HepG2 (cell line): Measurements from ENCODE around the gene PFAS. TPM values are rescaled to one million over a fixed set of nuclear protein-coding genes. Genes with fewer than 3 reads are reported as not detected.

Experiments
- ADNP ChIP-seq: sonication (generic); formaldehyde crosslinking; IDR thresholded peaks from 2 replicates; pipeline ENCODE4 v1.4.0; 2020; ENCODE audit warnings: missing genetic modification reagents
- BORCS8-MEF2B ChIP-seq: sonication (generic); formaldehyde crosslinking; IDR thresholded peaks from 2 replicates; pipeline ENCODE4 v1.8.0; 2022; ENCODE audit warnings: mild to moderate bottlenecking, missing genetic modification reagents
- CEBPG ChIP-seq: IDR thresholded peaks from 2 replicates; pipeline ENCODE4 v1.6.1; 2016
- DNMT1 ChIP-seq: sonication (generic); formaldehyde crosslinking; IDR thresholded peaks from 2 replicates; pipeline ENCODE4 v1.5.1; 2020; ENCODE audit warnings: mild to moderate bottlenecking, missing genetic modification reagents
- FOXJ3 ChIP-seq: sonication (generic); formaldehyde crosslinking; IDR thresholded peaks from 2 replicates; pipeline ENCODE4 v1.4.0; 2020; ENCODE audit warnings: missing genetic modification reagents, mild to moderate bottlenecking, borderline replicate concordance
- GTF2F1 ChIP-seq: fragments of 150-350 bp; IDR thresholded peaks from 2 replicates; pipeline ENCODE4 v1.6.1; 2014; ENCODE audit warnings: low read length
- HCFC1 ChIP-seq: fragments of 150-350 bp; IDR thresholded peaks from 2 replicates; pipeline ENCODE4 v1.6.1; 2014; ENCODE audit warnings: low read depth, low read length
- HNRNPUL1 ChIP-seq: fragments of 200-400 bp; formaldehyde crosslinking; IDR thresholded peaks from 2 replicates; pipeline ENCODE4 v1.6.1; 2017; ENCODE audit warnings: low read depth, mild to moderate bottlenecking, low read length, moderate library complexity
- ISX ChIP-seq: sonication (generic); formaldehyde crosslinking; conservative IDR thresholded peaks from 2 replicates; pipeline ENCODE4 v1.5.0; 2020; ENCODE audit warnings: missing genetic modification reagents
- NFKB2 ChIP-seq: sonication (generic); formaldehyde crosslinking; IDR thresholded peaks from 2 replicates; pipeline ENCODE4 v1.4.0; 2020; ENCODE audit warnings: missing genetic modification reagents, borderline replicate concordance
- SP140L ChIP-seq: sonication (generic); formaldehyde crosslinking; IDR thresholded peaks from 2 replicates; pipeline ENCODE4 v1.4.0; 2020; ENCODE audit warnings: missing genetic modification reagents, borderline replicate concordance
- SP5 ChIP-seq: IDR thresholded peaks from 2 replicates; pipeline ENCODE4 v1.6.1; 2016; ENCODE audit warnings: low read depth, borderline replicate concordance
- WIZ ChIP-seq: sonication (generic); formaldehyde crosslinking; IDR thresholded peaks from 2 replicates; pipeline ENCODE4 v1.5.1; 2020; ENCODE audit warnings: mild to moderate bottlenecking, missing genetic modification reagents
- ZFP41 ChIP-seq: sonication (generic); formaldehyde crosslinking; IDR thresholded peaks from 2 replicates; pipeline ENCODE4 v1.4.0; 2020; ENCODE audit warnings: mild to moderate bottlenecking, missing genetic modification reagents, borderline replicate concordance
- ZNF138 ChIP-seq: sonication (generic); formaldehyde crosslinking; IDR thresholded peaks from 2 replicates; pipeline ENCODE4 v1.5.0; 2020; ENCODE audit warnings: mild to moderate bottlenecking, low read depth, missing genetic modification reagents
- ZNF234 ChIP-seq: sonication (generic); formaldehyde crosslinking; conservative IDR thresholded peaks from 2 replicates; pipeline ENCODE4 v1.5.1; 2020; ENCODE audit warnings: mild to moderate bottlenecking, missing genetic modification reagents
- ZNF30 ChIP-seq: sonication (generic); formaldehyde crosslinking; IDR thresholded peaks from 2 replicates; pipeline ENCODE4 v1.5.0; 2020; ENCODE audit warnings: mild to moderate bottlenecking, missing genetic modification reagents
- ZNF343 ChIP-seq: sonication (generic); formaldehyde crosslinking; IDR thresholded peaks from 2 replicates; pipeline ENCODE4 v1.4.0; 2020; ENCODE audit warnings: mild to moderate bottlenecking, missing genetic modification reagents
- ZSCAN30 ChIP-seq: sonication (generic); formaldehyde crosslinking; IDR thresholded peaks from 2 replicates; pipeline ENCODE4 v1.5.0; 2020; ENCODE audit warnings: mild to moderate bottlenecking, missing genetic modification reagents
- polyA plus RNA-seq, 8 experiments: library from polyadenylated mRNA; depleted of rRNA in 3 of 8; stranded (reverse) in 7 of 8; unstranded in 1 of 8; fragments of >200 nt; fragmentation: Illumina TruSeq in 4 of 8; extraction: Trizol in 4 of 8; gene quantifications; 2 replicates each; pipeline versions ENCODE4 v1.2.1 to v1.2.3, GENCODE V29; 2011 to 2016; ENCODE audit warnings: low read depth in 4 of 8, missing spikeins in 1 of 8, mixed read lengths in 1 of 8; ENCODE audit not compliant: insufficient read depth in 1 of 8
- total RNA-seq, 5 experiments: library from RNA; depleted of rRNA; stranded (reverse); fragments of >200 nt; fragmentation: Illumina TruSeq; extraction: Trizol; gene quantifications; 2 replicates each; pipeline ENCODE4 v1.2.3, GENCODE V29; 2016; ENCODE audit warnings: low read depth in 1 of 5
- TF ChIP-seq, protein P1 (sequence below): sonication (generic); formaldehyde crosslinking; IDR thresholded peaks from 2 replicates; pipeline ENCODE4 v1.5.0; 2020; ENCODE audit warnings: mild to moderate bottlenecking, missing genetic modification reagents, moderate library complexity
- TF ChIP-seq, protein P2 (sequence below): sonication (generic); IDR thresholded peaks from 2 replicates; pipeline ENCODE4 v1.6.1; 2016; ENCODE audit warnings: low read depth, borderline replicate concordance
- TF ChIP-seq, protein P3 (sequence below): sonication (generic); formaldehyde crosslinking; IDR thresholded peaks from 2 replicates; pipeline ENCODE4 v1.5.0; 2020; ENCODE audit warnings: mild to moderate bottlenecking, missing genetic modification reagents
- TF ChIP-seq, protein P4 (sequence below): IDR thresholded peaks from 2 replicates; pipeline ENCODE4 v1.6.1; 2018; ENCODE audit warnings: missing genetic modification reagents, mild to moderate bottlenecking, missing compliant biosample characterization
- TF ChIP-seq, protein P5 (sequence below): IDR thresholded peaks from 2 replicates; pipeline ENCODE4 v1.6.1; 2016; ENCODE audit warnings: missing compliant biosample characterization, missing genetic modification reagents, borderline replicate concordance

Gene PFAS
- total and polyA plus RNA-seq, 2 of the 13 experiments (the other 11 are each of a cell fraction or from before 2014, with no cell fraction given): 49.4 to 58.2 TPM

DNA sequence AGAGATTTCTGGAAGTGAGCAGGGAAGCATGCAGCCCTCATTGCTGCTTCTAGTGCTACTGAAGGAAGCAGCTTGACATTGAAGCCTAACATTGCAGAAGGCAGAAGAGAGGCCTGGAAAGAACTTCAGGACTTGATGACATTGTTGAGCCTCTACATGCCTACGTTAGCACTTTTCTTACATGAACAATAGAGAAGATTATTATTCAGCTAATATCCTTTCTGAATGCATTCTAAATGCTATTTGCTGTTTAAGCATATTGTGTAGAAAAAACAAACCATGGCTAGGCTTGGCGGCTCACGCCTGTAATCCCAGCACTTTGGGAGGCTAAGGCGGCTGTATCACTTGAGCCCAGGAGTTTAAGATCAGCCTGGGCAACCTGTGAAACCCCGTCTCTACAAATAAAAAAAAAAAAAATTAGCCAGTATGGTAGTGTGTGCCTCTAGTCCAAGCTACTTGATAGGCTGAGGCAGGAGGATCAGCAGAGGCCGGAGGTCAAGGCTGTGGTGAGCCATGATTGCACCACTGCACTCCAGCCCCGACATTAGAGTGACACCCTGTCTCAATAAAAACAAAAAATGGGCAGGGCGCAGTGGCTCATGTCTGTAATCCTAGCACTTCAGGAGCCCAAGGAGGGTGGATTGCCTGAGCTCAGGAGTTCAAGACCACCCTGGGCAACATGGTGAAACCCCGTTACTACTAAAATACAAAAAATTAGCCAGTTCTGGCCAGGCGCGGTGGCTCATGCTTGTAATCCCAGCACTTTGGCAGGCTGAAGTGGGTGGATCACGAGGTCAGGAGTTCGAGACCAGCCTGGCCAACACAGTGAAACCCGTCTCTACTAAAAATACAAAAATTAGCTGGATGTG is 36.5 kb upstream of the PFAS start (continued):
- TF ChIP-seq, protein P1, sequence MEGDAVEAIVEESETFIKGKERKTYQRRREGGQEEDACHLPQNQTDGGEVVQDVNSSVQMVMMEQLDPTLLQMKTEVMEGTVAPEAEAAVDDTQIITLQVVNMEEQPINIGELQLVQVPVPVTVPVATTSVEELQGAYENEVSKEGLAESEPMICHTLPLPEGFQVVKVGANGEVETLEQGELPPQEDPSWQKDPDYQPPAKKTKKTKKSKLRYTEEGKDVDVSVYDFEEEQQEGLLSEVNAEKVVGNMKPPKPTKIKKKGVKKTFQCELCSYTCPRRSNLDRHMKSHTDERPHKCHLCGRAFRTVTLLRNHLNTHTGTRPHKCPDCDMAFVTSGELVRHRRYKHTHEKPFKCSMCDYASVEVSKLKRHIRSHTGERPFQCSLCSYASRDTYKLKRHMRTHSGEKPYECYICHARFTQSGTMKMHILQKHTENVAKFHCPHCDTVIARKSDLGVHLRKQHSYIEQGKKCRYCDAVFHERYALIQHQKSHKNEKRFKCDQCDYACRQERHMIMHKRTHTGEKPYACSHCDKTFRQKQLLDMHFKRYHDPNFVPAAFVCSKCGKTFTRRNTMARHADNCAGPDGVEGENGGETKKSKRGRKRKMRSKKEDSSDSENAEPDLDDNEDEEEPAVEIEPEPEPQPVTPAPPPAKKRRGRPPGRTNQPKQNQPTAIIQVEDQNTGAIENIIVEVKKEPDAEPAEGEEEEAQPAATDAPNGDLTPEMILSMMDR (CRISPR knock-in tag): 0 out of 2 replicates have a peak, but pooled peaks have one; percentile 5
- TF ChIP-seq ZSCAN30 (no peak), GTF2F1 (no peak), FOXJ3 (no peak), WIZ (CRISPR knock-in tag) (no peak), NFKB2 (no peak), SP5 (peak; percentile 69; the same call in 1 of the 2 replicates), BORCS8-MEF2B (CRISPR knock-in tag) (no peak), ZNF138 (no peak), ISX (no peak), HCFC1 (no peak), ZFP41 (no peak), CEBPG (CRISPR knock-in tag) (peak; percentile 93), HNRNPUL1 (no peak), ZNF234 (CRISPR knock-in tag) (no peak), ZNF30 (CRISPR knock-in tag) (no peak), ZNF343 (CRISPR knock-in tag) (no peak), DNMT1 (CRISPR knock-in tag) (no peak), SP140L (no peak), ADNP (CRISPR knock-in tag) (peak; percentile 73; the same call in 1 of the 2 replicates)
- TF ChIP-seq, protein P2, sequence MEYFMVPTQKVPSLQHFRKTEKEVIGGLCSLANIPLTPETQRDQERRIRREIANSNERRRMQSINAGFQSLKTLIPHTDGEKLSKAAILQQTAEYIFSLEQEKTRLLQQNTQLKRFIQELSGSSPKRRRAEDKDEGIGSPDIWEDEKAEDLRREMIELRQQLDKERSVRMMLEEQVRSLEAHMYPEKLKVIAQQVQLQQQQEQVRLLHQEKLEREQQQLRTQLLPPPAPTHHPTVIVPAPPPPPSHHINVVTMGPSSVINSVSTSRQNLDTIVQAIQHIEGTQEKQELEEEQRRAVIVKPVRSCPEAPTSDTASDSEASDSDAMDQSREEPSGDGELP: peak; percentile 23; the same call in 1 of the 2 replicates
- TF ChIP-seq, protein P3, sequence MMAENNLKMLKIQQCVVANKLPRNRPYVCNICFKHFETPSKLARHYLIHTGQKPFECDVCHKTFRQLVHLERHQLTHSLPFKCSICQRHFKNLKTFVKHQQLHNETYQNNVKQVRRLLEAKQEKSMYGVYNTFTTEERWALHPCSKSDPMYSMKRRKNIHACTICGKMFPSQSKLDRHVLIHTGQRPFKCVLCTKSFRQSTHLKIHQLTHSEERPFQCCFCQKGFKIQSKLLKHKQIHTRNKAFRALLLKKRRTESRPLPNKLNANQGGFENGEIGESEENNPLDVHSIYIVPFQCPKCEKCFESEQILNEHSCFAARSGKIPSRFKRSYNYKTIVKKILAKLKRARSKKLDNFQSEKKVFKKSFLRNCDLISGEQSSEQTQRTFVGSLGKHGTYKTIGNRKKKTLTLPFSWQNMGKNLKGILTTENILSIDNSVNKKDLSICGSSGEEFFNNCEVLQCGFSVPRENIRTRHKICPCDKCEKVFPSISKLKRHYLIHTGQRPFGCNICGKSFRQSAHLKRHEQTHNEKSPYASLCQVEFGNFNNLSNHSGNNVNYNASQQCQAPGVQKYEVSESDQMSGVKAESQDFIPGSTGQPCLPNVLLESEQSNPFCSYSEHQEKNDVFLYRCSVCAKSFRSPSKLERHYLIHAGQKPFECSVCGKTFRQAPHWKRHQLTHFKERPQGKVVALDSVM (CRISPR knock-in tag): 0 out of 2 replicates have a peak, but pooled peaks have one; percentile 20
- TF ChIP-seq, protein P4, sequence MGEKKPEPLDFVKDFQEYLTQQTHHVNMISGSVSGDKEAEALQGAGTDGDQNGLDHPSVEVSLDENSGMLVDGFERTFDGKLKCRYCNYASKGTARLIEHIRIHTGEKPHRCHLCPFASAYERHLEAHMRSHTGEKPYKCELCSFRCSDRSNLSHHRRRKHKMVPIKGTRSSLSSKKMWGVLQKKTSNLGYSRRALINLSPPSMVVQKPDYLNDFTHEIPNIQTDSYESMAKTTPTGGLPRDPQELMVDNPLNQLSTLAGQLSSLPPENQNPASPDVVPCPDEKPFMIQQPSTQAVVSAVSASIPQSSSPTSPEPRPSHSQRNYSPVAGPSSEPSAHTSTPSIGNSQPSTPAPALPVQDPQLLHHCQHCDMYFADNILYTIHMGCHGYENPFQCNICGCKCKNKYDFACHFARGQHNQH (CRISPR knock-in tag): peak; percentile 58; the same call in 1 of the 2 replicates
- TF ChIP-seq, protein P5, sequence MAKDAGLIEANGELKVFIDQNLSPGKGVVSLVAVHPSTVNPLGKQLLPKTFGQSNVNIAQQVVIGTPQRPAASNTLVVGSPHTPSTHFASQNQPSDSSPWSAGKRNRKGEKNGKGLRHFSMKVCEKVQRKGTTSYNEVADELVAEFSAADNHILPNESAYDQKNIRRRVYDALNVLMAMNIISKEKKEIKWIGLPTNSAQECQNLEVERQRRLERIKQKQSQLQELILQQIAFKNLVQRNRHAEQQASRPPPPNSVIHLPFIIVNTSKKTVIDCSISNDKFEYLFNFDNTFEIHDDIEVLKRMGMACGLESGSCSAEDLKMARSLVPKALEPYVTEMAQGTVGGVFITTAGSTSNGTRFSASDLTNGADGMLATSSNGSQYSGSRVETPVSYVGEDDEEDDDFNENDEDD (CRISPR knock-in tag): peak; percentile 23; the same call in 1 of the 2 replicates
